Keratinocyte (primary cell): Measurements from ENCODE around the gene HNRNPDL. TPM values are rescaled to one million over a fixed set of nuclear protein-coding genes. Genes with fewer than 3 reads are reported as not detected.
"Not testable (repeated sequence)": the region's sequence is repeated elsewhere in the genome, so short reads cannot be mapped to it uniquely, and the experiment has no call there.

Source experiments
- DNase-seq: peaks from one replicate; pipeline ENCODE4 v3.0.0-alpha.2; 2011; ENCODE audit warnings: low read depth, missing footprints, low spot score
- FAIRE-seq: peaks from 2 replicates; lab custom pipeline; 2011; peaks lifted over from hg19 to GRCh38; lab: Jason Lieb, UNC
- H2AFZ ChIP-seq: 2 replicates; pipeline ENCODE4 v1.6.0; 2012; ENCODE audit warnings: low read length, control low read depth, inconsistent platforms; ENCODE audit not compliant: control insufficient read depth
- H3K27ac ChIP-seq: 2 replicates; pipeline ENCODE4 v1.5.1; 2011; ENCODE audit warnings: low read length; ENCODE audit not compliant: control insufficient read depth, insufficient read depth
- H3K27me3 ChIP-seq: 3 replicates; pipeline ENCODE4 v1.6.0; 2011; ENCODE audit warnings: low read length; ENCODE audit not compliant: control insufficient read depth, insufficient read depth; ENCODE audit errors: extremely low read depth
- H3K36me3 ChIP-seq, 2 experiments: 2 replicates in 1 of 2; 3 replicates in 1 of 2; pipeline ENCODE4 v1.5.1; 2011; ENCODE audit warnings: low read length in 2 of 2, mild to moderate bottlenecking in 1 of 2; ENCODE audit not compliant: control insufficient read depth in 2 of 2, insufficient read depth in 2 of 2; ENCODE audit errors: extremely low read depth in 1 of 2
- H3K4me1 ChIP-seq: 3 replicates; pipeline ENCODE4 v1.5.1; 2011; ENCODE audit warnings: low read length; ENCODE audit not compliant: control insufficient read depth, insufficient read depth; ENCODE audit errors: extremely low read depth
- H3K4me2 ChIP-seq: 3 replicates; pipeline ENCODE4 v1.6.0; 2011; ENCODE audit warnings: low read depth, low read length; ENCODE audit not compliant: control insufficient read depth, insufficient read depth; ENCODE audit errors: extremely low read depth
- H3K4me3 ChIP-seq, 3 experiments: fragments of 200-600 bp in 1 of 3; sonication (generic) in 1 of 3; 2 replicates in 2 of 3; 3 replicates in 1 of 3; pipeline ENCODE4 v1.5.1; 2011 to 2016; ENCODE audit warnings: low read length in 3 of 3, mild to moderate bottlenecking in 3 of 3, control low read depth in 2 of 3, inconsistent platforms in 1 of 3, low read depth in 1 of 3, mixed read lengths in 1 of 3, mixed run types in 1 of 3, moderate library complexity in 1 of 3; ENCODE audit not compliant: control insufficient read depth in 2 of 3, insufficient read depth in 2 of 3; ENCODE audit errors: extremely low read depth in 1 of 3
- H3K79me2 ChIP-seq: 2 replicates; pipeline ENCODE4 v1.6.0; 2012; ENCODE audit warnings: low read length; ENCODE audit not compliant: control insufficient read depth, insufficient read depth
- H3K9ac ChIP-seq: 3 replicates; pipeline ENCODE4 v1.6.0; 2011; ENCODE audit warnings: low read length; ENCODE audit not compliant: control insufficient read depth, insufficient read depth; ENCODE audit errors: extremely low read depth
- H3K9me1 ChIP-seq: 3 replicates; pipeline ENCODE4 v1.6.0; 2011; ENCODE audit warnings: low read length; ENCODE audit not compliant: control insufficient read depth, insufficient read depth; ENCODE audit errors: extremely low read depth
- H3K9me3 ChIP-seq: 2 replicates; pipeline ENCODE4 v1.5.1; 2012; ENCODE audit warnings: low read depth, low read length; ENCODE audit not compliant: control insufficient read depth
- H4K20me1 ChIP-seq: 3 replicates; pipeline ENCODE4 v1.6.0; 2011; ENCODE audit warnings: low read length; ENCODE audit not compliant: control insufficient read depth, insufficient read depth; ENCODE audit errors: extremely low read depth
- EZH2 ChIP-seq: IDR thresholded peaks from one replicate; pipeline ENCODE4 v1.6.1; 2012; ENCODE audit warnings: inconsistent platforms, mild to moderate bottlenecking, low read length, moderate library complexity
- dilution Hi-C: fragments of 300-500 bp; cut with MboI; formaldehyde crosslinking; loops from one replicate; pipeline ENCODE4 v1.7.0; 2020; ENCODE audit warnings: low sequenced_read_pairs; ENCODE audit not compliant: extremely low pct_ligation_motif_present
- polyA minus RNA-seq, 3 experiments: library from RNA; depleted of rRNA, polyadenylated mRNA; stranded (reverse); fragments of >200 nt; gene quantifications; 1 replicate in 1 of 3; 2 replicates in 1 of 3; 3 replicates in 1 of 3; pipeline ENCODE4 v1.2.3, GENCODE V29; 2011
- polyA plus RNA-seq, 5 experiments: library from polyadenylated mRNA; depleted of rRNA in 3 of 5; stranded (reverse) in 3 of 5; stranded (forward) in 1 of 5; unstranded in 1 of 5; fragments of >200 nt; gene quantifications; 1 replicate in 1 of 5; 2 replicates in 3 of 5; 3 replicates in 1 of 5; pipeline versions ENCODE4 v1.2.1 to v1.2.3, GENCODE V29; 2011 to 2012; ENCODE audit warnings: missing spikeins in 2 of 5, low read depth in 1 of 5, low replicate concordance in 1 of 5
- TF ChIP-seq, protein P1 (sequence below), 3 experiments: IDR thresholded peaks in 1 of 3; conservative IDR thresholded peaks in 1 of 3; optimal IDR thresholded peaks in 1 of 3; 2 replicates in 2 of 3; 3 replicates in 1 of 3; pipeline versions ENCODE3 to v1.5.1; 2011; ENCODE audit warnings: low read length in 3 of 3, mild to moderate bottlenecking in 3 of 3, moderate library complexity in 2 of 3, control low read depth in 1 of 3, inconsistent platforms in 1 of 3; ENCODE audit not compliant: insufficient read depth in 2 of 3; ENCODE audit errors: extremely low read depth in 1 of 3

Gene HNRNPDL
- polyA plus RNA-seq (119 to 292 TPM (median 229 TPM) in 3 replicates), polyA minus RNA-seq (11.2 to 64.9 TPM (median 13.7 TPM) in 3 replicates)
- 325 TPM for polyA plus RNA-seq (2011; ENCODE audit: low read depth)
- polyA plus RNA-seq (2011; cell fraction: cytosol; rRNA removed) = 125 and 139 TPM in 2 replicates
- 208 and 363 TPM in 2 replicates for polyA plus RNA-seq (2011; cell fraction: nucleus; rRNA removed)
- 180 and 231 TPM in 2 replicates for polyA plus RNA-seq (2012; ENCODE audit: low replicate concordance)
- 49.1 TPM for polyA minus RNA-seq (2011; cell fraction: cytosol; rRNA and poly(A)+ RNA removed)
- 25.3 and 42.9 TPM in 2 replicates for polyA minus RNA-seq (2011; cell fraction: nucleus; rRNA and poly(A)+ RNA removed)

DNA sequence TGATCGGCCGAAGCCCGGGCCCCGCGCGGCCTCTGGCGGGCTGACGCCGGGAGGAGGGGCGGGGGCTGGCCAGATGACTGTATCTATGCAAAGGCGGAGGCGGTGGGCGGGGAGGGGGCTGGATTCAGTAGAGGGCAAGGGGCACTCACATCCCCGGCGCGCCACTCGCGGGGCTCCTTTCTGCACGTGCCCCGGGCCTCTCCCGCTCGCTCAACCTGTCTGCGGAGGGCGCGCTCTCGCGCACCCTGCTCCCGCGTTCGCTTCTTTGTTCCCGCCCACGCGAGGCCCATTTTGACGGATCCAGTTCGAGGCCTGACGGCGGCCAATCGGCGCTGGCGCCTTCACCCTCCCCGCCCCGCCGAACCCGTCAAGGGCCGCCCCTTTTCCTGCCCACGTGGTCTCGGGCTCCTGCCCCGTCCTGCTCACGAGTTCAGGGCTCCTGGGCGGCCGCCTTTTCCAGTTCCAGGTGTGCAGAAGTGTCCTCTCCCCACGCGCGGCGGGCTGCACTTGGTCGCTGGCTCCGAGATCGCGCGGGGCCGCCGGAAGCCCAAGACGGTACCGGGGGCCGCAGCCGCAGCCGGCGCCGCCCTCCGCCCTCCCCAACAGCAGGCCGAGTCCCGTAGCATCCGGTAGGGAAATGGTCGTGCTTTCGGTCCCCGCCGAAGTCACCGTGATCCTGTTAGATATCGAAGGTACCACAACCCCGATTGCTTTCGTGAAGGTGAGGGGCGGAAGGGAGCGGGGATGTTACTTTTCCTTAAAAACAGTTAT is at the start of gene HNRNPDL, which contains the start of gene ENOPH1:
HNRNPDL (minus strand) TSS at position 270 of the 771 bp plus-strand sequence. CDS start 772 bp downstream, outside the sequence.
ENOPH1 (plus strand) TSS at position 398 of the 771 bp plus-strand sequence; CDS start at position 638, 240 bp downstream.
- dilution Hi-C loops = no loop called here
- FAIRE-seq (peak; percentile 55), DNase-seq (no peak)
- Histone ChIP-seq H3K4me1 (peaks cover 34% of the 10 kb centered on the region), H3K4me3 (peak within 1 kb of the TSS; percentile 95 to 100 (median 96)), H3K27me3 (no peaks in the 10 kb centered on the region), H3K9ac (peak within 1 kb of the TSS; percentile 95), H3K79me2 (peaks cover 89% of the 10 kb centered on the region), H3K9me1 (no peaks in the 10 kb centered on the region), H2AFZ (peak within 1 kb of the TSS; percentile 89), H3K4me2 (peak within 1 kb of the TSS; percentile 92), H3K27ac (peak within 1 kb of the TSS; percentile 93), H3K36me3 (peaks cover 18 to 35% of the 10 kb centered on the region in 2 experiments), H4K20me1 (peaks cover 32% of the 10 kb centered on the region), H3K9me3 (no peaks in the 10 kb centered on the region)
- TF ChIP-seq, protein P1, sequence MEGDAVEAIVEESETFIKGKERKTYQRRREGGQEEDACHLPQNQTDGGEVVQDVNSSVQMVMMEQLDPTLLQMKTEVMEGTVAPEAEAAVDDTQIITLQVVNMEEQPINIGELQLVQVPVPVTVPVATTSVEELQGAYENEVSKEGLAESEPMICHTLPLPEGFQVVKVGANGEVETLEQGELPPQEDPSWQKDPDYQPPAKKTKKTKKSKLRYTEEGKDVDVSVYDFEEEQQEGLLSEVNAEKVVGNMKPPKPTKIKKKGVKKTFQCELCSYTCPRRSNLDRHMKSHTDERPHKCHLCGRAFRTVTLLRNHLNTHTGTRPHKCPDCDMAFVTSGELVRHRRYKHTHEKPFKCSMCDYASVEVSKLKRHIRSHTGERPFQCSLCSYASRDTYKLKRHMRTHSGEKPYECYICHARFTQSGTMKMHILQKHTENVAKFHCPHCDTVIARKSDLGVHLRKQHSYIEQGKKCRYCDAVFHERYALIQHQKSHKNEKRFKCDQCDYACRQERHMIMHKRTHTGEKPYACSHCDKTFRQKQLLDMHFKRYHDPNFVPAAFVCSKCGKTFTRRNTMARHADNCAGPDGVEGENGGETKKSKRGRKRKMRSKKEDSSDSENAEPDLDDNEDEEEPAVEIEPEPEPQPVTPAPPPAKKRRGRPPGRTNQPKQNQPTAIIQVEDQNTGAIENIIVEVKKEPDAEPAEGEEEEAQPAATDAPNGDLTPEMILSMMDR (optimal IDR thresholded peaks at IDR 0.05 in 1 of 3, IDR thresholded peaks at IDR 0.05 in 1 of 3, conservative IDR thresholded peaks at IDR 0.05 in 1 of 3; ENCODE audit: extremely low read depth in 1 of 3, insufficient read depth in 2 of 3, low read length in 3 of 3) = no peak
- TF ChIP-seq EZH2 = no peak

DNA sequence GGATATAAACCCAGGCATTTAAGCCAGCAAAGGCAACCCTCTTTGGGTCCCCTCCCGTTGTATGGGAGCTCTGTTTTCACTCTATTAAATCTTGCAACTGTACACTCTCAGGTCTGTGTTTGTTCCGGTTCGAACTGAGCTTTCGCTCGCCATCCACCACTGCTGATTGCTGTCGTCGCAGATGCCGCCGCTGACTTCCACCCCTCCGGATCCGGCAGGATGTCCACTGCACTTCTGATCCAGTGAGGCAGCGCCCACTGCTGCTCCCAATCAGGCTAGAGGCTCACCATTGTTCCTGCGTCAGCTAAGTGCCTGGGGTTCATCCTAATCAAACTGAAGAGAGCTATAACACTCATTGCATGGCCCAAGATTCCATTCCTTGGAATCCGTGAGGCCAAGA is 49.3 kb upstream of the HNRNPDL start:
- dilution Hi-C loops = no loop called here
- DNase-seq (no peak), FAIRE-seq (no peak)
- no peaks in the 10 kb centered on the region for H3K79me2 ChIP-seq
- no peaks in the 10 kb centered on the region for H3K27me3 ChIP-seq
- no peak overlapping the region for H3K27ac ChIP-seq
- no peak overlapping the region for H3K4me2 ChIP-seq
- no peak overlapping the region for H3K4me3 ChIP-seq
- no peak overlapping the region for H2AFZ ChIP-seq
- no peak overlapping the region for H3K9ac ChIP-seq
- no peaks in the 10 kb centered on the region for H4K20me1 ChIP-seq
- H3K4me1 ChIP-seq = no peaks in the 10 kb centered on the region
- H3K9me3 ChIP-seq = no peaks in the 10 kb centered on the region
- no peak for TF ChIP-seq EZH2
- TF ChIP-seq, protein P1 (optimal IDR thresholded peaks at IDR 0.05 in 1 of 3, IDR thresholded peaks at IDR 0.05 in 1 of 3, conservative IDR thresholded peaks at IDR 0.05 in 1 of 3; ENCODE audit: extremely low read depth in 1 of 3, insufficient read depth in 2 of 3, low read length in 3 of 3) = no peak
- peaks cover 0 to 5% of the 10 kb centered on the region in 2 experiments for H3K36me3 ChIP-seq
- no peaks in the 10 kb centered on the region for H3K9me1 ChIP-seq

DNA sequence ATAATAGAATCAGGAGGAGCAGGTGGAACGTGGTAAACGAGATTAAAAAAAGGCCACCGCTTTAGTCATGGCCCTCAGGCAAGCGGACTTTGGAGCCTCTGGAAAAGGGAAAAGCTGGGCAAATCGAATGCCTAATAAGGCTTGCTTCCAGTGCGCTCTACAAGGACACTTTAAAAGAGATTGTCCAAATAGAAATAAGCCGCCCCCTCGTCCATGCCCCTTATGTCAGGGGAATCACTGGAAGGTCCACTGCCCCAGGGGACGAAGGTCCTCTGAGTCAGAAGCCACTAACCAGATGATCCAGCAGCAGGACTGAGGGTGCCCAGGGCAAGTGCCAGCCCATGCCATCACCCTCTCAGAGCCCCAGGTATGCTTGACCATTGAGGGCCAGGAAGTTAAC is 47.2 kb upstream of the HNRNPDL start:
- H3K27me3 ChIP-seq, H3K79me2 ChIP-seq, H3K4me3 ChIP-seq, FAIRE-seq, dilution Hi-C loops, H2AFZ ChIP-seq, H3K9ac ChIP-seq, H3K36me3 ChIP-seq, DNase-seq, H3K9me1 ChIP-seq, H3K4me2 ChIP-seq, H3K4me1 ChIP-seq, H4K20me1 ChIP-seq, H3K27ac ChIP-seq, H3K9me3 ChIP-seq: not testable (repeated sequence)
